HL-60/S4 treated with phorbol 12-myristate 13-acetate at 8.2 ng/mL for 4 days and 3 days (cell line): ENCODE measurements around the gene ALG12.
"Not testable (repeated sequence)": the region's sequence is repeated elsewhere in the genome, so short reads cannot be mapped to it uniquely, and the experiment has no call there.

Experiments
- in situ Hi-C: fragments of 300-500 bp; cut with MboI; formaldehyde crosslinking; loops from 2 replicates; pipeline ENCODE4 v1.15.0; 2022; ENCODE audit warnings: low sequenced_read_pairs

ALG12 gene

GRCh38 chr22:49852898-49853894, 65.0 kb downstream of the ALG12 start, which contains the start of gene ZBED4:
ZBED4 (plus strand) TSS chr22:49853844; CDS start chr22:49883663, 29,819 bp downstream.
- in situ Hi-C loops = no loop called here

GRCh38 chr22:49852568-49852897, 65.7 kb downstream of the ALG12 start:
- in situ Hi-C loops = not testable (repeated sequence)

GRCh38 chr22:49850959-49851802, 67.1 kb downstream of the ALG12 start:
- in situ Hi-C loops = no loop called here
